WTC11 (cell line): ENCODE results near the gene C3.

ENCODE experiments used
- AFF4 ChIP-seq: sonication (generic); formaldehyde crosslinking; IDR thresholded peaks from 2 replicates; pipeline ENCODE4 v1.8.1; 2023; ENCODE audit warnings: mild to moderate bottlenecking, missing genetic modification reagents, borderline replicate concordance
- ATF1 ChIP-seq: sonication (generic); formaldehyde crosslinking; IDR thresholded peaks from 2 replicates; pipeline ENCODE4 v1.8.1; 2023; ENCODE audit warnings: mild to moderate bottlenecking, moderate library complexity, missing genetic modification reagents
- CTCF ChIP-seq: fragments of 200-600 bp; IDR thresholded peaks from 2 replicates; pipeline ENCODE4 v1.8.0; 2022; ENCODE audit warnings: antibody characterized with exemption
- E2F4 ChIP-seq: sonication (generic); formaldehyde crosslinking; IDR thresholded peaks from 2 replicates; pipeline ENCODE4 v1.8.1; 2022; ENCODE audit warnings: low read depth, mild to moderate bottlenecking, moderate library complexity, missing genetic modification reagents, borderline replicate concordance
- NR2C2 ChIP-seq: sonication (generic); formaldehyde crosslinking; IDR thresholded peaks from 2 replicates; pipeline ENCODE4 v1.8.0; 2022; ENCODE audit warnings: mild to moderate bottlenecking, missing genetic modification reagents
- ZNF232 ChIP-seq: sonication (generic); formaldehyde crosslinking; IDR thresholded peaks from 2 replicates; pipeline ENCODE4 v1.8.0; 2022; ENCODE audit warnings: mild to moderate bottlenecking, missing genetic modification reagents

- no peak for TF ChIP-seq CTCF
- no peak for TF ChIP-seq AFF4 (CRISPR knock-in tag)
- TF ChIP-seq ZNF232 (CRISPR knock-in tag): no peak
- no peak for TF ChIP-seq E2F4
- no peak for TF ChIP-seq NR2C2 (CRISPR knock-in tag)
- no peak for TF ChIP-seq ATF1 (CRISPR knock-in tag)
Observed at GRCh38 chr19:6752256-6753177, 32.1 kb upstream of the C3 start.
